ENCODE results near the gene COL4A1.

The COL4A1 gene

DNA sequence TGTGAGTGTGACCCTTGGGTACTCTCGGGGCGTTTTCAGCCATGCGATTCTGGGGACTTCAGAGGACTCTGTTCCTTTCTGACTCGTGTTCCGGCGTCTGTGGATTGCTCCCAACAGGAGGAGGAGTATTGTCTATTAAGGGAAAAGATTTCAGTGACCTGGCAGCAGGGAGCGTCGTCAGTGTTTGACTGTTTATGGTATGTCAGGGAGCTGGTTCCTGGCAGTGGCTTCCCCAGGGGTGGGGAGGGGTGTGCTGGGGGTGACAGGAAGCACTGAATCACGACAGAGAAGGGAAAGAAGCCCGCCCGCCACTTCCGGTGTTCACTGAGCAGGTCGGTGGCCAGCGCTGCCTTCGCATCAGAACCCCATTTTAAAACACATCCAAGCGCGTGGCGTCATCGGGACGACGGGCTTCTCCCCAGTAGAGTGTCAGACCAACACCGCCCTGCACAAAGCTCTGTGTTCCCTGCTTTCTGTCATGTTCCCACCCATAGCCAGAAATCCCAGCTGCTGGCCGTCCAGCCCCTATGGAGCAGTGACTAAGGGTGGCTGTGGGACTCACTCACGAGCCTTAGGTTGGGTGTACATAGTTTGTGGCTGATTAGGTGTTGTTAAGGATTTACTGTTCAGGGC, 34.0 kb upstream of the COL4A1 start:
- no peak for DNase-seq

GRCh38 chr13:110339975-110340550, 33.1 kb upstream of the COL4A1 start:
- no peak for DNase-seq

DNA sequence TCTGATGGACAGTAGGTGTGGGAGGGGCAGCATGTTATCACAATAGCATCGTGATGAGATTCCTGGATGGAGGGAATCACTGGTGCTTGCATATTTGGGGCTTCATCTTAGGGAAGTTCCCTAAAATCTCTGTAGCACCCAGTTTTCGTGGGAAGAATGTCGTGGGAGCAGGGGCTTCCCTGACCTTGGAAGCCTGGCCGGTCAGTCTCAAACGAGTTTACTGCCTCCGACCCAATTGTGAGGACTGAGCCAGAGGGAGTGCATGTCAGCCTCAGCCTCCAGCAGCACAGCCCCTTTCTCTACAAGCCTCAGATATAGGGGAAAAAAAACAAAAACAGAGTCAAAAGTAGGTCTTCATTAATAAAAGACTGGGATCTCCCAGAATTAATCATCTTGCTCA, 32.3 kb upstream of the COL4A1 start:
- no peak for DNase-seq

DNA sequence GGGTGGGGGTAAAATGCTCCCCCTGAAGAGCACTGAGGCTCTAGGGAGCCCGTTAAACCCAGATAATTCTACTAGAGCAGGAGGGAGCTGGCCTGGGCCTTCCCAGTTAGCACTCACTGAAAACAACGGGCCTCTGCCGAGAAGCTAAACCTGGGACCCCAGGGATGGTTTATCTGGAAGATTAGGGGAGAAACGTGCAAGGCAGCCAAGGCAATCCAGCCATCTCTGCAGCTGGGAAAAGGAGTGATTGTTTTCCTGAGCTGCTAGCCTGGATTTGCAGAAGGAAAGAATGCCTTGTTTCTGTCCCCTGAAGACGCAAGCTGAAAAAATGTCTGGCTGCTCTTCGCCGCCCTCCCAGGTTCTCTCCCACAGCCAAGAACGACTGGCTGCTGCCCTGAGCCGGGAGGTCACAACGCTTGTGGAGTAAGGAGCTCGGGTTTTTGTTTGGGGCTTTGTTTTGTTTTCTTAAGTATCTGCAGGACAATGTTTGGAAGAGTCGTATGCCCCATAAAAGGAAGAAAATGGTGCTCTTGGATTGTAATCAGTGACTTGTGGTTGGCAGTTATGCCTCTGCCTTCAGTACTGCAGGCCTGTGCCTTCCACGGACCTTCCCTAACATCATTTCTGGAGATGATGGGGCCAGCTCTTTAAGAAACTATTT, 31.6 kb upstream of the COL4A1 start:
- no peak for DNase-seq

- no peak for DNase-seq
Measured at GRCh38 chr13:110337247-110337646, 30.3 kb upstream of the COL4A1 start.

DNA sequence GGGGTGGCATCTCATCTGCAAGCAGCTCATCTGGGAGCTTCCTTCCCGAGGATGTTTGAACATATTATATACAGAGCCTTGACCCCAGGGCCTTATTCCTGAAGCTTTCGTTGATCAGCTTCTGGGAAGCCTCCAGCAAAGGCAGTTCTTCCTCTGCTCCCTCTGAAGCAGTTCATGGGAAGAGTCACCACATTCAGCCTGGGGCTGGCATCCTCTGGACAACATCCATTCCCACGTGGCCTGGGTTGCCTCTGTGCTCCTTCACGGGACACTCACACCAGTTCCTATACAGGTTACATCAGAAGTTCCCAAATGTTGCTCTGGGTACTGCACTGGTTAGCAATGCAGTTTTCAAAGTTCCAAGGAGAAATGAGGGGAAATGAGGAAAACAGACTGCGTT, 29.7 kb upstream of the COL4A1 start:
- DNase-seq = no peak

- no peak for DNase-seq
Measured at GRCh38 chr13:110336108-110336507, 29.2 kb upstream of the COL4A1 start.

DNA sequence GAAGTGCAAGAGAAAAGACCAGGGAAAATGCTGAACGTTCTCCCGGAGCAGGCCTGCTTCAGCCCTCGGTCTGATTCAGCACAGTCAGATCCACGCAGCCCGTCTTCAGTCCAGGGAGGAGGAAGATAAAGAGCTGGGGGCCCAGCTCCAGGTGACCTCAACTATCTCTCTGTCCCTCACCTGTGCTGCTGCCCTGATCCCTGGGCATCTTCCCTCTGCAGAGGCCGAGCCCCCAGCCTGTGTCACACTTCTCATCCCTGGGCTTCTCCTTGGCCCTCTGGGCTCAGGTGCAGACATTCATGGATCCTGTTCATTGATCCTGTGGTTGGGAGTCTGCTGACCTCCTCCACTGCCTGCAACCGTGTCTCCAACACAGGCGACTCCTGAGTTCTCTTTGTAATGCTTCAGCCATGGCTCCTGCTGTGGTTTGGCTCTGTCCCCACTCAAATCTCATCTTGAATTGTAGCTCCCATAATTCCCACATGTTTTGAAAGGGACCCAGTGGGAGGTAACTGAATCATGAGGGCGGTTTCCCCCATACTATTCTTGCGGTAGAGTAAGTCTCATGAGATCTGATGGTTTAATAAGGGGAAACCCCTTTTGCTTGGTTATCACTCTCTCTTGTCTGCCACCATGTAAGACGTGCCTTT, 28.0 kb upstream of the COL4A1 start:
- no peak for DNase-seq

DNA sequence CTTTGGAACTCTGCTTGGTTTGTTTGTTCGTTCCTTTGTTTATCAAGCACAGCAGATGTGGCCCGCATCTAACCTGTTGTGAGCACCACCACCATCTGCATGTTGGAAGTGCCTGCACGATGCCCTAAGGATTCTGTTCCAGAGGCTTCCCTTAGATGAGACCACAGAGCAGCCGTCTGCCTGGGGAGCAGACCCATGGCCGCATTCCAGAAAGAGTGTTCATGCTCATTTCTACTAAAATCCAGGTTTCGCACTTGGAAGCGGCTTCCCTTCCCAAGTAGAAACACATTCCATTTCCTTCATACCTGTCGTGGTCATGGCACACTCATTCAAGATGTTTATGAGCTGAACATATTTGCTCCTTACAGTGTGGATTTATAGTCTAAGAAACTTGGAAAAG, 27.3 kb upstream of the COL4A1 start:
- DNase-seq = no peak

- no peak for DNase-seq
Measured at GRCh38 chr13:110333837-110334236, 26.9 kb upstream of the COL4A1 start.

DNA sequence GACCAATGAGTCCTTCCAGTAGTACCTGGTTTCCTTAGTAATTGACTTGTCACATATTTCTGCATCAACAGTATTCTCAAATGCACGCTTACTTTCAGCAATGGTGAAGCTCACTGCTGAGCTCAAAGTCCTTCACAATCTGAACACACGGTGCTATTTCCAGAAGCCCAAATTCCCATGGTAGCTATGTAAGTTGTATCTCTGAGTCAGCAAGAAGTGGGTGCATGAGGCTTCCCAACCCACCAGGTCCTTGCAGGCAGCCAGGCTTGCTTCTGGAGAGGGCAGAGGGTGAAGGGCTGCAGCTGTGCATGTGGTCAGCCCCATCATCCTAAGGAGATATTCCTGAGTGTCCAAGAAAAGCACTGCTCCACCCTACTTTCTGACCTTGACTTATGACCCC, 25.8 kb upstream of the COL4A1 start:
- DNase-seq = no peak

- DNase-seq = no peak
Measured at GRCh38 chr13:110331362-110331761, 24.4 kb upstream of the COL4A1 start.

DNA sequence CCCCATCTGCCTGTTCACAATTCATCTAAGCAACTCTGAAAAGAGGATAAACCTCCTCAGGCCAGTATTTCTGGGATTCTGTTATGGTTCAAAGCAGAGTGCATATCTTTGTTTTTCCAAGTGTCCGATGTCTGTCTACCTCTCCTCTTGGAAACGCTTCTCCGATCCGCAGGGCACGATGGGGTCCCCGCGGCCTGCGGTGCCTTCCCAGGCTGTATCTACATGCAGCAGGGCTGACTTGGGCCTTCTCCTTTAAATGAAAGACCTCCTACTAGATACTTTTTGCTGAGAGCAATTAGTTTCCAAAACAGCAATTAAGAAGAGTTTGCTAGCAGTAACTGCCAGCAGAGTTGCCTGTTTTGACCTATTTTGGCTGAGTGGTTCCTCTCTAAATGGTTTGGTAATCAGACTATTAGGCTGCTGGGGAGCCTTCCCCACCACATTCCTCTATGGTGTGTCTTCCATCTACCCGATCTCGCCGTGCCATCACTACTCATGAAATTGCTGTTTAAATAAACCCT, 23.6 kb upstream of the COL4A1 start:
- DNase-seq = no peak

DNA sequence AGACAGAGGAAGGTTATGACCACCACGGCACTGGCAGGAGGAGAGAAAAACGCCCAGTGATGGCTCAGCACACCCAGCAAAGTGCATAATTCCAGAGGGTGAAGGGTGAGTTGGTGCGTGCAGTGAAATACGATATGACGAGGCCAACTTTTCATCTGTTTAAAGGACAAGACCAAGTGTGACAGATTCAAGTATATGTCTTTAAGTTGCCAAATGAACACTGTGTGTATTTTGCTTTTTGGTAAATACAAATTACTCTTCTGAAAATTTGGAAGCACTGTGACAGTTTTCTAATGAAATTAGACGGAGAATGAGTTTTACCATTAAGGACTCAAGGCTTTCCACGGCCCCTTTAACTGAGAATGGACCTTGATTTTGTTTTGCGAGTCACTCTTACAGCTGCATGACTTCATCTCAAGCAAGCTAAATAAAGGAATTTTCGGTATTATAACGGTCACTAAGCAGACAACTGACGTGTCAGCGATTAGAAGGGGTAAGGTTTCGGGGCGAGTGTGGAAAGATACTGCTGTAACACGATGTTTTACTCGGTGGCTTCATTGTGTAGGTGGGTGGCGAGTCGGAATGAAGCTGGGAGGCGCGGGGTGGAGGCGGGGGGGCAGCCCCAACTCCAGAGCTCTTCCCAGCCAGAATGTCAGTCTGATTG, 23.0 kb upstream of the COL4A1 start:
- DNase-seq = no peak

- DNase-seq = no peak
Measured at GRCh38 chr13:110329258-110329657, 22.3 kb upstream of the COL4A1 start.

- DNase-seq = no peak
Measured at GRCh38 chr13:110328573-110328972, 21.6 kb upstream of the COL4A1 start.

DNA sequence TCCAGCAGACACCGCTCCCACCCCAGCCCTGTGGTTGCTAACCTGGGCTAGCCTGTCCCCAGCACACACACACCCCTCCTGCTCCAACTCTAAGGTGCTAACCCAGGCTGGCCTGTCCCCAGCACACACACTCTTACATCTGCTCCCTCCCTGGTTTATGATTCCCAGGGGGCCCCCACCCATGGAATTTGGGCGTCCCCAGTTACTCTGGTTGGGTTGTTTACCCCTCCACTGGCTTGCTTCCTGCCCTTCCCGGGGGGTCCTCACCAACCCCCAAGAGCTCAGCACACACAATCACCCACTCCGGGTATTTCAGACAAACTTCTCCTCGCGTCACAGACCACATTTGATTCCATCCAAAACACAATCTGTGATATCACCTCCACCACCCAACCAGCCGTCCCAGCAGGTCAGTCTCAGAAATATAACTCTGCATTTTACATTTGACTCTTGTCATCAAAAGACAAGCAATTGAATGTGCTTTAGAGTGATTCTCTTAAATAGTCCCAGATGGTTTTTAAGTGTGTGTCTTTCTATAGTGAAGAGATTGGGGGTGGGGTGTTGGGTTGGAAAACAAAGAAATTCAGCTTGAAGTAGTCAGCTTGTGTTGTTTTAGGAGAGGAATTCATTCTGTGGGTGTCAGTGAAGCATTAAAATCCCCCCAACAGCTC, 20.2 kb upstream of the COL4A1 start:
- DNase-seq = no peak

- DNase-seq = no peak
Measured at GRCh38 chr13:110326263-110326904, 19.4 kb upstream of the COL4A1 start.

- DNase-seq = no peak
Measured at GRCh38 chr13:110324026-110324749, 17.2 kb upstream of the COL4A1 start.

- no peak for DNase-seq
Measured at GRCh38 chr13:110323172-110323891, 16.4 kb upstream of the COL4A1 start.

- DNase-seq = no peak
Measured at GRCh38 chr13:110322828-110323171, 15.8 kb upstream of the COL4A1 start.
